Midbrain (tissue), 1 donor: ENCODE results near the gene MNDA.

Experiments used
- DNase-seq: peaks from one replicate; lab custom pipeline; 2025; lab: John Stamatoyannopoulos, UW

The MNDA gene

DNA sequence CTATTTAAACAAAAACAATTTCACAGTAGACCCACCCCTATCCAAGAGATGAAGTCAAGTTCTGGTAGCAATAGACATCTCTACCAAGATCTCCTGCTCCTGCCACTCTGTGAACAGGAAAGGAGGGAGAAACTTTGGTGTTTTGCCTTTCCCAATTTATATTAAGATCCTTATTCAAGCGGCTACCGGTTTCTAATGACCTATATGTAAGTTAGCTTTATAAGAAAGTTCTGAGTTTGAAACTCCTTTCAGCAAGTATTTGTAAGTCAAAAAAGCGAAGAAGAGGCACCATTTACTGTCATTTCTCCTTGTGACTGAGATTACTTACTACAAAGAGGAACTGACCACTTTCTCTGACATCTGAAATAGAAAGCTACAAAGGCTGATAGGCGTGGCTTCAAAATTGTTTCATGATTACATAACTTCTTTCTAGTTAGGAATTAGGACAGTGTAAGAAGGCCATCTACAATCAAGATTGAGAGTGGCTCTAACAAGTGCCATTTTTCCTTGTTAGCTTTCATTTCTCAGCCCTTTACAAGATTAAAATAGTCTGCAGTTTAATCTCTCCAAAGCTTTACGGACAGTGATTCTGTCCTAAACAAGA lies at the start of gene MNDA:
Gene MNDA (plus strand): TSS at position 448 of the 604 bp plus-strand sequence. CDS start 10,803 bp downstream, outside the sequence.
- peak; percentile 7 for DNase-seq

DNA sequence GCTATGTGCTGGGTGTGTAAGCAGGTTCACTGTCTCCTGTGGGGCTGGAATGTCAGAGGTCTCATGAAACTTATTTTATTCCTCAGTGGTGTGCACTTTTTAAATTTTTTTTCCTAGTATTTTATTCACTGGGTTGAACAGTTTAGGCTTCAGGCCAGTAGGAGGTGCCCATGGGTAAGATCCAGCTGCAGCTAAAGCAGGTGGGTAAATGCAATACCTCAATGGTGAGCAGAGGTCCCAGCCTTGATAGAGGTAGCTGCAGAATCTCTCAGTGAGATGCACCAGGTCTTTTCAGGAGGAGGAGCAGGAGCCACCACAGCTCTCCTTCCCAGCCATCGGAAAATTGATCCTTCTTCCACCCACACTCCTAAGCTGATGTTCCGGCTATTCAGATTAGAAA lies 37.5 kb upstream of the MNDA start:
- no peak for DNase-seq

DNA sequence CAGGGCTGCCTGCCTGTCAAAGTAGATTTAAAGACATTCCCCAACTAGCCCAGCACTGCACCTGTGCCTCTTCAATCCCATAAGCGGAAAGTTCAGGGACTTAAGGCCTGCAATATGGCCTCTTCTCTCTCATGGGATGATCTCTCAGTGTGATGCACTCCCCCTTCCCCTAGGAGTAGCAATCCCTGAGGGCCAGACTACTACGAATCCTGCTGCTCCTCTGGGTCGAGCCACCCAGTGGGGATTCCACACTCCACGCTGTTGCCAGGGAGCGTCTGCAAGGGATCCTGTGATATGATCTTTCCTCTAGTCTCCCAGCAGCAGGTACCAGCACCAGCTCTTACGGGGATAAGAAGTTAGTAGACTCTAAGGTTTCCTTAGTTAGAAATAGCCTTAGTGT lies 36.9 kb upstream of the MNDA start:
- no peak for DNase-seq

DNA sequence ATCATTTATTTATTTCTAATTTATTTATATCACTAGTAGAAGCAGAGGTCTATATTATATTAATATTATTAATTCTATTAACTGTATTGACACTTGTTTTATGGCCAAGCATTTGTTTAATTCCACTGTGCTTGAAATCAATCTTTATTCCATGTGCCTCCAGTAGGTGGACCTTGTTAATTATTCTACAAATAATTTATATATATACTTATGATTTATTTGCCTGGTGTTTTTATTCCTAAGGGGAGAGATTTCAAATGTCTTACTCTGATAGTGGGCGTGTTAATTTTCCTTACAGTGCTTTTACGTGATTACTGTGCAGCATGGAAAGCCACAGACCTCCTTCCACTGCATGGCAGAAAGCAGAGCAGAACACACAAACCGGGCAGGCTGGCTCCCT lies 32.6 kb upstream of the MNDA start:
- DNase-seq, result no peak

GRCh38 chr1:158799689-158800088 lies 31.5 kb upstream of the MNDA start:
- DNase-seq, result no peak

- DNase-seq, result no peak
Measured at GRCh38 chr1:158800526-158800925, 30.6 kb upstream of the MNDA start.

GRCh38 chr1:158801396-158801795 lies 29.8 kb upstream of the MNDA start:
- no peak for DNase-seq

- DNase-seq, result no peak
Measured at GRCh38 chr1:158803678-158804077, 27.5 kb upstream of the MNDA start.

- no peak for DNase-seq
Measured at GRCh38 chr1:158806916-158807536, 24.1 kb upstream of the MNDA start.

DNA sequence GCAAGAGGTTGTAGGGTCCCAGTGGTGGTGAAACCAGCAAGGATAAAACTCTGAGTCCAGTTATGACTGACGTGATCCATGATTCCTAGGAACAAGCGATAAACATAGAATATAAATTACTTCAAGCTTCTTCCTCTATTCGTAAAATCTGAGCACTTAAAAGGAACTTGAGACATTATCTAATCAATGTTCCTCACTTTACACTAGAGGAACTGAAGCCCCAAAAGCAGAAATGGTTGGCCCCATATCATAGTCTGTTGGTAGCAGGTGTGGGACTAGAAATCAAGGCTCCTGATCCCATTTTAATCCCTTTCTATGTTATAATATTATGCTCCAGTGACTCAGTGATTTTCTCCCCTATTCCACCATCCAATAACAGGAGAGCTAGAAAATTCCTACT lies 21.9 kb upstream of the MNDA start:
- no peak for DNase-seq

DNA sequence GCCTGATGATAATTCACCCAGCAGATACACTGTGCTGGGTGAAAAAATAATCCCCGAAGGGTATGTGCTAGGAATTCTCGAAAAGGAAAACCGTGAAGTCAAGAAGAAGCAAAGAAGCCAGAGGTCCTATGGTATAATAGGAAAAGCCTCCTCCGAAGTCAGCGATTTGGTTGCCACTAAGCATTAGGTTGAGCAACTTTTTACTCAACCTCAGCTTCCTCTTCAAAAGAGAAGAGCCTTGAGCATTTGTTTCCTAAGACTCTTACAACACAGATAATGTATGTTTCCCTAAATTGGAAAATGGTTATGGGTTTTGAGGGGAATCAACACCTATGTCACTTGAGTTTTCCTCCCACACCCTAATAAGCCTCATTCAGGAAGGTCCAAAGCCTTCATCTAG lies 21.3 kb upstream of the MNDA start:
- peak; percentile 5 for DNase-seq

GRCh38 chr1:158810311-158810710 lies 20.8 kb upstream of the MNDA start:
- no peak for DNase-seq

GRCh38 chr1:158812336-158812735 lies 18.8 kb upstream of the MNDA start:
- no peak for DNase-seq

- DNase-seq, result no peak
Measured at GRCh38 chr1:158813164-158813563, 18.0 kb upstream of the MNDA start.

- DNase-seq, result no peak
Measured at GRCh38 chr1:158814970-158815369, 16.2 kb upstream of the MNDA start.

GRCh38 chr1:158818560-158818959 lies 12.6 kb upstream of the MNDA start:
- no peak for DNase-seq

DNA sequence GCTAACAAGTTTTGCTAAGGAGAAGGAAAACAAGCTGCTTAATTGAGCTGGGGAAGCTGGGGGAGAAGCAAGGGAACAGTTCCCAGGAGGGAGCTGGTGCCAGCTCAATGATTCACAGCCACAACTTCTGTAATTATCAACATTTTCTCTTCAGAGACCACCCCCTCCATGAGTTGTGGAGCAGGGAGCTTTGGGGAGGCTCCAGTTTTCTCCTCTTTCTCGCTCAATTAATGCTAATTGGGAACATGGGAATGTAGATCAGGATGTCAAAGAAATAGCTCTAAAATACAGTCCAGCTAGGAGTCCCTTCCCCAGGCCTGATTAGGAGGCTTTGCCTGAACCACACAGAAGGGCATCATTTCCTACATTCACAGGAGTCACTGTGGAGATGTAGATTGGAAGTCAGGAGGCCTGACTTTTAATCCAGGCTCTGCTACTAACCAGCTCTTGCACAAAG lies 12.1 kb upstream of the MNDA start:
- DNase-seq, result no peak

DNA sequence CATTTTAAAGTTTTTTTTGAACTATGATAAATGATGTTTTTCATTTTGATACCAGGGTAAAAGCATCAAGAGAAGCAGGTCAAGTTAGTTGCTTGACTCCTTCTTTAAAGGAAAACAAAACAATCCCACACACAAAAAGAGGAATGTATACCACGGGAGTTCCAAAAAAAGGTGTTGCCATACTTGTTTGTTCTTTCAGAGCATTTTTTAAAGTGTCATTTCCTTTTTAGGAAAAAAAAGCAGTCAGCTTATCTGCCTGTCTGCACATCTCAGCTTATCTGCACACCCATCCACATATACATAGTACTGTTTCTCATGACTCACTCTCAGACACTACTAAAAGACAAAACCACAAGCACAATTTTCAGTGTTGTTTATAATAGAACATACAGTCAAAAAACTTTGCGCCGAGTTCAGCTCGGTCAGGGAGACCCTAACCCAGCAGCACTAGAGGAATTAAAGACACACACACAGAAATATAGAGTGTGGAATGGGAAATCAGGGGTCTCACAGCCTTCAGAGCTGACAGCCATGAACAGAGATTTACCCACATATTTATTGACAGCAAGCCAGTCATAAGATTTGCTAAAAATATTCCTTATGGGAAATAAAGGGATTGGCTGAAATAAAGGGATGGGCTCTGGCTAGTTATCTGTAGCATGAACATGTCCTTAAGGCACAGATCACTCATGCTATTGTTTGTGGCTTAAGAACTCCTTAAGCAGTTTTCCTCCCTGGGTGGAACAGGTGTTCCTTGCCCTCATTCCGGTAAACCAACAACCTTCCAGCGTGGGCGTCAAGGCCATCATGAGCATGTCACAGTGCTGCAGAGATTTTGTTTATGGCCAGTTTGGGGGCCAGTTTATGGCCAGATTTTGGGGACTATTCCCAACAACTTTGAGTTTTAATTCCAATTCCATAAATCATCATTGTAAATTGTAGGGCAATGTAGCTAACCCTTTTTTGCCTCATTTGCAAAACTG lies 11.4 kb upstream of the MNDA start:
- DNase-seq, result no peak

GRCh38 chr1:158821723-158822122 lies 9.4 kb upstream of the MNDA start:
- no peak for DNase-seq

GRCh38 chr1:158830074-158830677 lies 975 bp upstream of the MNDA start:
- no peak for DNase-seq

DNA sequence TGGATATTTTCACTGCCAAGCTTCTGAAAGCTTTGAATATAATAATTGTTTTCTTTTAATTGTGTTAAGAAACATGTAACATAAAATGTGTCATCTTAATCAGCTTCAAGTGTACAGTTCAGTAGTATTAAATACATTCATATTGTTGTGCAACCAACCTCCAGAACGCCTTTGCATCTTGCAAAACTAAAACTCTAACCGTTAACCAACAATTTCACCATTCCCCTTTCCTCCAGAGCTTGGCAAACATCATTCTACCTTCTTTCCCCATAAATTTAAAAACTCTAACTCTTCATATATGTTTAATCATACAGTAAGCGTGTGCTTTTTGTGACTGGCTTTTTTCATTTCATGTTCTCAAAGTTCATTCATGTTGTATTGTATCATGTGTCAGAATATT lies 2.1 kb downstream of the MNDA start:
- no peak for DNase-seq

- DNase-seq, result no peak
Measured at GRCh38 chr1:158836038-158836437, 4.9 kb downstream of the MNDA start.
